Parathyroid adenoma (tissue), 2 donors: ENCODE results near the gene NFATC2.

Experiments used
- H2AFZ ChIP-seq: fragments of 300-600 bp; sonication (generic); one replicate; pipeline ENCODE4 v1.7.0; 2017; ENCODE audit warnings: antibody characterized with exemption, mild to moderate bottlenecking
- H3K27ac ChIP-seq: fragments of 300-600 bp; sonication (generic); one replicate; pipeline ENCODE4 v1.7.0; 2017
- H3K27me3 ChIP-seq: fragments of 300-600 bp; sonication (generic); one replicate; pipeline ENCODE4 v1.7.0; 2017; ENCODE audit warnings: low read length; ENCODE audit not compliant: control insufficient read depth, insufficient read depth
- H3K36me3 ChIP-seq: fragments of 300-600 bp; sonication (generic); one replicate; pipeline ENCODE4 v1.7.0; 2017; ENCODE audit warnings: low read length; ENCODE audit not compliant: control insufficient read depth, insufficient read depth
- H3K4me1 ChIP-seq: fragments of 300-600 bp; sonication (generic); one replicate; pipeline ENCODE4 v1.7.0; 2017; ENCODE audit warnings: control low read depth
- H3K4me2 ChIP-seq: fragments of 300-600 bp; sonication (generic); one replicate; pipeline ENCODE4 v1.7.0; 2017; ENCODE audit warnings: low read length
- H3K4me3 ChIP-seq: fragments of 300-600 bp; sonication (generic); one replicate; pipeline ENCODE4 v1.7.0; 2017; ENCODE audit warnings: low read depth, low read length
- H3K79me2 ChIP-seq: fragments of 300-600 bp; sonication (generic); one replicate; pipeline ENCODE4 v1.7.0; 2017; ENCODE audit warnings: control low read depth
- H3K9ac ChIP-seq: fragments of 300-600 bp; sonication (generic); one replicate; pipeline ENCODE4 v1.7.0; 2017; ENCODE audit warnings: mild to moderate bottlenecking
- H3K9me3 ChIP-seq: fragments of 300-600 bp; sonication (generic); one replicate; pipeline ENCODE4 v1.7.0; 2017; ENCODE audit warnings: low read length; ENCODE audit not compliant: control insufficient read depth
- TF ChIP-seq, protein P1 (sequence below): fragments of 300-600 bp; sonication (generic); IDR thresholded peaks from one replicate; pipeline ENCODE4 v1.7.0; 2017; ENCODE audit warnings: antibody characterized with exemption, mild to moderate bottlenecking
- donor health status: primary hyperparathyroidism.

NFATC2 gene

DNA sequence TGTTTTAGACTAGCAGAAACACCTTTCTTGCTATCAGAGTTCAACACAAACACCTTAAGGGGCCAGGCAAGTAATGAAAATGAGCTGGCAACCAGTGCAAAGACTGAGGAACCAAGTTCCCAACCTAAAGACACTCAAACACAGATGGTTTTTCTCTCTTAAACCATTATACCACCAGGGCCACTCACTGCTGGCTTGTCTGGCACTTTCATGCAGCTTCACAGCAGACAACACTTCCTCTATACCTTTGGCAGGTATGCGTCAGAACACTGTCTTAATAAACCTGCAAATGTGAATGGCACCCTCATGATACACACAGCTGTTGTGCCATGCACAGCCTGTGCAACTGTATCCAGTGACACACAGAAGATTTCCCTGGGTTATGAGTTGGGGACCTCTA, 41.6 kb downstream of the NFATC2 start:
- TF ChIP-seq, protein P1, sequence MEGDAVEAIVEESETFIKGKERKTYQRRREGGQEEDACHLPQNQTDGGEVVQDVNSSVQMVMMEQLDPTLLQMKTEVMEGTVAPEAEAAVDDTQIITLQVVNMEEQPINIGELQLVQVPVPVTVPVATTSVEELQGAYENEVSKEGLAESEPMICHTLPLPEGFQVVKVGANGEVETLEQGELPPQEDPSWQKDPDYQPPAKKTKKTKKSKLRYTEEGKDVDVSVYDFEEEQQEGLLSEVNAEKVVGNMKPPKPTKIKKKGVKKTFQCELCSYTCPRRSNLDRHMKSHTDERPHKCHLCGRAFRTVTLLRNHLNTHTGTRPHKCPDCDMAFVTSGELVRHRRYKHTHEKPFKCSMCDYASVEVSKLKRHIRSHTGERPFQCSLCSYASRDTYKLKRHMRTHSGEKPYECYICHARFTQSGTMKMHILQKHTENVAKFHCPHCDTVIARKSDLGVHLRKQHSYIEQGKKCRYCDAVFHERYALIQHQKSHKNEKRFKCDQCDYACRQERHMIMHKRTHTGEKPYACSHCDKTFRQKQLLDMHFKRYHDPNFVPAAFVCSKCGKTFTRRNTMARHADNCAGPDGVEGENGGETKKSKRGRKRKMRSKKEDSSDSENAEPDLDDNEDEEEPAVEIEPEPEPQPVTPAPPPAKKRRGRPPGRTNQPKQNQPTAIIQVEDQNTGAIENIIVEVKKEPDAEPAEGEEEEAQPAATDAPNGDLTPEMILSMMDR = no peak
- Histone ChIP-seq H3K36me3 (no peaks in the 10 kb centered on the region), H3K9ac (no peak overlapping the region), H3K4me1 (no peaks in the 10 kb centered on the region), H3K27ac (no peak overlapping the region), H3K79me2 (no peaks in the 10 kb centered on the region), H3K9me3 (no peaks in the 10 kb centered on the region), H3K27me3 (no peaks in the 10 kb centered on the region), H3K4me3 (no peak overlapping the region), H3K4me2 (no peak overlapping the region), H2AFZ (no peak overlapping the region)

DNA sequence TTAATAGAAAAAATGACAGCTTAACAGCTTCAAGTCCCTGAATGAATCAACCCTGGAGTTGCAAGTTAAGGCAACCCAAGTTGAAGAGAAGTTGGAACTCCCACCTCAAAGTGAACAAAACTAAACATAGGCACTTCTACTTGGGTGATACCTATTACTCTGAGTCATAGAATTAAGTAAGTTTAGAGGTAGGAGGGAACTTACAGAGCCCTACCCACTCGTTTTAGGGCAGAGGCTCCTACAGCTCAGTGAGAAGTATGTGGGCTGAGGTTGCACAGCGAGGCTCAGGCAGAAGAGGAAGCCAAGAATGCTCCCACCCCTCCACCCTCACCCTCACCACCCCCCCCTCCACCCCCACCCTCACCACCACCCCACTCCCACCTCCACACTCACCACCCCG, 42.2 kb downstream of the NFATC2 start:
- H2AFZ ChIP-seq = no peak overlapping the region
- H3K27ac ChIP-seq = no peak overlapping the region
- no peaks in the 10 kb centered on the region for H3K27me3 ChIP-seq
- no peak overlapping the region for H3K9ac ChIP-seq
- no peak overlapping the region for H3K4me3 ChIP-seq
- H3K79me2 ChIP-seq = no peaks in the 10 kb centered on the region
- H3K36me3 ChIP-seq = no peaks in the 10 kb centered on the region
- no peaks in the 10 kb centered on the region for H3K9me3 ChIP-seq
- H3K4me1 ChIP-seq = no peaks in the 10 kb centered on the region
- no peak overlapping the region for H3K4me2 ChIP-seq
- TF ChIP-seq, protein P1 = no peak

DNA sequence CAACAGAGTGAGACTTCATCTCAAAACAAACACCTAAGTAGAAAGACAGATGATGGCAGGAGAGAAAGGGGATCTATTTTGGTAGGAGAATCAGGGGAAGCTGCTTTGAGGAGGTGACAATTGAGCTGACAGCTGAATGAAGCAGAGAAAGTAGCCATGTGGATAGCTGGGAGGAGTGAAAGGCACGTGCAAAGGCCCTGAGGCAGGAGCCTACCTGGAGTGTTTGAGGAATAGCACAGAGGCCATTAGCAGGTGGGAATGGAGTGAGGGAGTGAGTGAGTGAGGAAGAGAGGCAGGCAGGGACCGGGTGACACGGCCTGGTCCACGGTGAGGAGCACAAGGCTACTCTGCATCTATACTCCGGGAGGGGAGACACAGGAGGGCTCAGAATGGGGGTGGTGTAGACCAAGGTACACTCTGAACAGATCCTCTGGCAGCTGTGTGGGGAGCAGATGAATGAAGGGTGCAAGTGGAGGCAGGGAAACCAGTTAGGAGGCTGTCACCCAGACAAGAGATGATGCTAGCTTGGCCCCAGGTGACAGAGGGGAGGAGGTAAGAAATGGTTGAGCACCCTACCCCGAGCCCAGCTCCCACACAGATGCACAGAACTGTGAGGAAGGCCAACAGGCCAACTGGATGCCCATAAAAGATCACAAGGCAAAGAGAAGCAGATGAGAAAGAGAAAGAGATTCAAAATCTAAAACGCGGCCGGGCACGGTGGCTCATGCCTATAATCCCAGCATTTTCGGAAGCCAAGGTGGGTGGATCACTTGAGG, 43.6 kb downstream of the NFATC2 start:
- H3K4me1 ChIP-seq = no peaks in the 10 kb centered on the region
- no peak overlapping the region for H2AFZ ChIP-seq
- H3K9ac ChIP-seq = no peak overlapping the region
- H3K27ac ChIP-seq = no peak overlapping the region
- TF ChIP-seq, protein P1 = no peak
- H3K79me2 ChIP-seq = no peaks in the 10 kb centered on the region
- no peaks in the 10 kb centered on the region for H3K9me3 ChIP-seq
- H3K4me3 ChIP-seq = no peak overlapping the region
- H3K27me3 ChIP-seq = no peaks in the 10 kb centered on the region
- H3K4me2 ChIP-seq = no peak overlapping the region
- H3K36me3 ChIP-seq = no peaks in the 10 kb centered on the region

DNA sequence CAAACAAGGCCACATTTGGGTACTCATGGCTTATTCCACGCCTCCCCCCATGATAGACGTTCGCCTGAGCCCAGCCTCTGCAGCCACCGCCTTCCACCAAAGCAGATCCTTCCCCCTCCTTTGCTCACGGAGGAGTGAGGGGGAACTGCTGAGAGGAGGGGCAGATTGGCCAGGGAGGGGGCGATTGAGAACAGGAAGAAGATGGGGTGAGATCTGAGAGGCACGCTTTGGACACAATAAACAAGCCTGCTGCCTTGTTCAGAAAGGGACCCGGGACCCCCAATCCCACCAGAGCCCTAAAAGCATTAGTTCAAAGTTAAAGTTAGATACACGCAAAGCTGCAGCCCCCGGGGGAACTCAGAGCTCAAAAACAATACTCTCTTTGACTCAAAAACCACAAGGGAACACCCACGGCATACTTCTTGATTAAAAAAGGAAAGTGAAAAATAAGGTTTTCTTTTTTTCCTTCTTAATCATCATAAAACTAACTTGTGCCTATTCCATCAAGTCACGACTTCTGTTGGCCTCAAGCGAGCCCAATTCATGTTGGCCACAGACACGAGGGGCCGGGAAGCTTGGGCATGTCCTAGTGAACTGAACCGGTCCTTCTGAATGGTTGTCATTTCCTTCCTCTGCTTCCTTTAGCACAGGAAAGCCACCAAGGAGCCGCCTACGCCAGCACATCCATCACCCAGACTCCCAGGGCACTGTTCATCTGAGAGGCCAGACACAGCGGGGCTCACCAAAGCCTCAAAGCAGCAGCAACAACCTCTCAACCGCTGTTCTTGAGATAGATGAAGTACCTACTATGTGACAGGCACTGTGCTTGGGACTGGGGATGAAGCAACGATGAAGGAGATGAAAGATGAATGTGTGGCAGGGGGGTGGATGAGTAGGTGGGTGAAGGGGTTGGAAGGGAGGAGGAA, 44.7 kb downstream of the NFATC2 start:
- no peak overlapping the region for H3K4me2 ChIP-seq
- TF ChIP-seq, protein P1 = no peak
- H3K27me3 ChIP-seq = no peaks in the 10 kb centered on the region
- H3K27ac ChIP-seq = no peak overlapping the region
- no peak overlapping the region for H3K9ac ChIP-seq
- H3K79me2 ChIP-seq = no peaks in the 10 kb centered on the region
- no peak overlapping the region for H3K4me3 ChIP-seq
- no peaks in the 10 kb centered on the region for H3K36me3 ChIP-seq
- no peaks in the 10 kb centered on the region for H3K9me3 ChIP-seq
- H3K4me1 ChIP-seq = no peaks in the 10 kb centered on the region
- H2AFZ ChIP-seq = no peak overlapping the region
